Peyer's patch (tissue), 4 donors: ENCODE measurements around the gene CDKL1. TPM values are rescaled to one million over a fixed set of nuclear protein-coding genes. Genes with fewer than 3 reads are reported as not detected.

ENCODE experiments used
- DNase-seq, 3 donors: peaks; one replicate each; pipeline ENCODE4 v3.0.0-alpha.2; 2017 to 2019
- H3K27ac ChIP-seq, 4 donors: fragments of 200-600 bp; sonication (generic); one replicate each; pipeline ENCODE4 v1.5.1; 2016 to 2019
- H3K27me3 ChIP-seq, 2 donors: fragments of 200-600 bp; sonication (generic); one replicate each; pipeline ENCODE4 v1.5.1; 2019
- H3K36me3 ChIP-seq, 3 donors: fragments of 200-600 bp; sonication (generic); one replicate each; pipeline ENCODE4 v1.5.1; 2016 to 2019
- H3K4me1 ChIP-seq, 4 donors: fragments of 200-600 bp; sonication (generic); one replicate each; pipeline ENCODE4 v1.5.1; 2016 to 2019
- H3K4me3 ChIP-seq, 4 donors: fragments of 200-600 bp; sonication (generic); 1 replicate in 3 of 4; 2 replicates in 1 of 4; pipeline ENCODE4 v1.5.1; 2016 to 2019; ENCODE audit warnings: mild to moderate bottlenecking in 1 of 4
- H3K9me3 ChIP-seq, 4 donors: fragments of 200-600 bp; sonication (generic); one replicate each; pipeline ENCODE4 v1.5.1; 2016 to 2019; ENCODE audit warnings: mild to moderate bottlenecking in 1 of 4
- CTCF ChIP-seq, 6 experiments: fragments of 450-650 bp in 4 of 6; fragments of 200-600 bp in 2 of 6; sonication (generic) in 1 of 6; IDR thresholded peaks; one replicate each; pipeline ENCODE4 v1.5.1; 2017 to 2019; ENCODE audit warnings: antibody characterized with exemption in 6 of 6, mild to moderate bottlenecking in 3 of 6, moderate library complexity in 1 of 6
- POLR2A ChIP-seq, 2 donors: fragments of 450-650 bp; IDR thresholded peaks; one replicate each; pipeline ENCODE4 v1.5.1; 2017; ENCODE audit warnings: antibody characterized with exemption in 2 of 2, mild to moderate bottlenecking in 2 of 2, moderate library complexity in 2 of 2
- total RNA-seq, 4 donors: library from RNA; depleted of rRNA; stranded (reverse); fragments of >200 nt; gene quantifications; one replicate each; pipeline ENCODE4 v1.1.0, GENCODE V29; 2016

CDKL1 gene
- total RNA-seq, 4 donors from 2014 or later, result 11.3 to 20.4 (median 15.5) TPM

GRCh38 chr14:50312734-50313054 is 84.0 kb downstream of the CDKL1 start:
- peaks cover 0 to 5% (median 0%) of the 10 kb centered on the region in 3 donors for H3K36me3 ChIP-seq
- peaks cover 4 to 14% (median 7%) of the 10 kb centered on the region in 4 donors for H3K4me1 ChIP-seq
- H3K9me3 ChIP-seq, result no peaks in the 10 kb centered on the region
- H3K27me3 ChIP-seq, result no peaks in the 10 kb centered on the region
- peak overlapping the region; percentile 88 to 96 (median 94) for H3K27ac ChIP-seq
- peak in 1 of 3 donors; percentile 29 for DNase-seq
- TF ChIP-seq CTCF (IDR thresholded peaks at IDR 0.05) (no peak), POLR2A (IDR thresholded peaks at IDR 0.05) (no peak)
- H3K4me3 ChIP-seq, result peak overlapping the region; percentile 56 to 82 (median 74)

- Histone ChIP-seq H3K27me3 (no peaks in the 10 kb centered on the region), H3K4me1 (peaks cover 4 to 14% (median 7%) of the 10 kb centered on the region in 4 donors), H3K4me3 (peak within 1 kb of the TSS; percentile 56 to 82 (median 74)), H3K27ac (peak within 1 kb of the TSS; percentile 88 to 96 (median 94)), H3K9me3 (no peaks in the 10 kb centered on the region), H3K36me3 (peaks cover 0 to 5% (median 0%) of the 10 kb centered on the region in 3 donors)
- TF ChIP-seq POLR2A (IDR thresholded peaks at IDR 0.05) (peak; percentile 79 to 81), CTCF (IDR thresholded peaks at IDR 0.05) (peak in 1 of 6 experiments; percentile 32)
- DNase-seq, result peak; percentile 93 to 98 (median 97)
These were observed 84.5 kb downstream of the CDKL1 start, which contains the start of the genes DMAC2L and L2HGDH for GRCh38 chr14:50311972-50312733. Gene DMAC2L, plus strand, starts transcription at chr14:50312324. Its CDS starts 9,164 bp downstream, at chr14:50321488. Gene L2HGDH, minus strand, starts transcription at chr14:50312229. Its CDS starts 79 bp downstream, at chr14:50312150.

- Histone ChIP-seq H3K36me3 (peaks cover 0 to 5% (median 0%) of the 10 kb centered on the region in 3 donors), H3K27ac (peak overlapping the region; percentile 88 to 96 (median 94)), H3K4me3 (peak overlapping the region; percentile 56 to 82 (median 74)), H3K4me1 (peaks cover 4 to 14% (median 7%) of the 10 kb centered on the region in 4 donors), H3K27me3 (no peaks in the 10 kb centered on the region), H3K9me3 (no peaks in the 10 kb centered on the region)
- DNase-seq, result no peak
- TF ChIP-seq CTCF (IDR thresholded peaks at IDR 0.05), result peak in 4 of 6 experiments; percentile 39 to 71 (median 64)
- no peak for TF ChIP-seq POLR2A (IDR thresholded peaks at IDR 0.05)
These were observed 85.2 kb downstream of the CDKL1 start for GRCh38 chr14:50311337-50311971.

- H3K9me3 ChIP-seq, result no peaks in the 10 kb centered on the region
- TF ChIP-seq POLR2A (IDR thresholded peaks at IDR 0.05) (no peak), CTCF (IDR thresholded peaks at IDR 0.05) (no peak)
These were observed 86.2 kb downstream of the CDKL1 start for GRCh38 chr14:50310445-50310844.

GRCh38 chr14:50308363-50308915 is 88.2 kb downstream of the CDKL1 start:
- TF ChIP-seq POLR2A (IDR thresholded peaks at IDR 0.05) (no peak), CTCF (IDR thresholded peaks at IDR 0.05) (no peak)
- H3K4me3 ChIP-seq, result no peak overlapping the region
- no peaks in the 10 kb centered on the region for H3K27me3 ChIP-seq
- no peaks in the 10 kb centered on the region for H3K36me3 ChIP-seq
- H3K4me1 ChIP-seq, result peaks cover 4 to 12% (median 6%) of the 10 kb centered on the region in 4 donors
- DNase-seq, result no peak
- H3K27ac ChIP-seq, result no peak overlapping the region
- H3K9me3 ChIP-seq, result no peaks in the 10 kb centered on the region

More at GRCh38 chr14:50310445-50310844, 86.2 kb downstream of the CDKL1 start:
- Histone ChIP-seq H3K36me3 (peaks cover 0 to 5% (median 0%) of the 10 kb centered on the region in 3 donors), H3K4me1 (peaks cover 4 to 14% (median 7%) of the 10 kb centered on the region in 4 donors), H3K27me3 (no peaks in the 10 kb centered on the region), H3K4me3 (no peak overlapping the region), H3K27ac (no peak overlapping the region)
- no peak for DNase-seq
